HG02759 (cell line): ENCODE data around the gene DNAAF8.

Source experiments
- ATAC-seq: cut with Tn5 transposase; IDR thresholded peaks from one replicate; pipeline ENCODE4 v1.9.1; 2021; ENCODE audit warnings: mild to moderate bottlenecking, moderate library complexity; ENCODE audit not compliant: unreplicated experiment

DNAAF8 gene

DNA sequence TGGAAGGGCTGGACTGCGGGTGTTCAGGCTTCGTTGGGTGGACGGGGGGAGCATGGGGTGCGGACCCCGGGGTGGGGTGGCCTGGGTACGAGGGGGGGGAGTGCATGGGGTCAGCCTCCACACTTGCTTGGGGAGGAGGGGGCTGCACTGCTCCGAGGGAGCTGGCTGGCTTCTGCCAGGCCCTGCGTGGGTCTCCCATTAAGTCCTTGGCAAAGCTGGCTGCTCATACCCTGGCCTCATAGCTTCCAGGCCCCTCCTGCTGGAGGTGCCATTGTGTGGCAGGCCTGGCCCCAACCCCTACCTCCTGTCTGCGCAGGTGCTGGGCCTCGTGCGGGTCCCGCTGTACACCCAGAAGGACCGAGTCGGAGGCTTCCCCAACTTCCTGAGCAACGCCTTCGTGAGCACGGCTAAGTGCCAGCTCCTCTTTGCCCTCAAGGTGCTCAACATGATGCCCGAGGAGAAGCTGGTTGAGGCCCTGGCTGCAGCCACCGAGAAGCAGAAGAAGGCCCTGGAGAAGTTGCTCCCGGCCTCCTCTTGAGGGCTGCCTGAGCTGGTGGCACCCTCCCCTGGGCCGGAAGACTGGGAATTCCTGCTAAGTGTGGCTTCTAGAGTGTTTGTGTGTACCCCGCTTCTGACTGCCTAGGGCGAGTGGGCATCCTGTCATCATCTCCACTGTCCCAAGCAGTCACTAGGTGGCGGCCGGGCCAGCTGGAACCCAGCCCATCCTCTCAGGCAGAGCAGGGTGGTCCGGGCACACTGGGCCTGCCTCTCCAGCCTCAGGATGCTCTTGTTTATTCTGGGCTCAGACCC, 39.5 kb upstream of the DNAAF8 start:
- no peak for ATAC-seq

DNA sequence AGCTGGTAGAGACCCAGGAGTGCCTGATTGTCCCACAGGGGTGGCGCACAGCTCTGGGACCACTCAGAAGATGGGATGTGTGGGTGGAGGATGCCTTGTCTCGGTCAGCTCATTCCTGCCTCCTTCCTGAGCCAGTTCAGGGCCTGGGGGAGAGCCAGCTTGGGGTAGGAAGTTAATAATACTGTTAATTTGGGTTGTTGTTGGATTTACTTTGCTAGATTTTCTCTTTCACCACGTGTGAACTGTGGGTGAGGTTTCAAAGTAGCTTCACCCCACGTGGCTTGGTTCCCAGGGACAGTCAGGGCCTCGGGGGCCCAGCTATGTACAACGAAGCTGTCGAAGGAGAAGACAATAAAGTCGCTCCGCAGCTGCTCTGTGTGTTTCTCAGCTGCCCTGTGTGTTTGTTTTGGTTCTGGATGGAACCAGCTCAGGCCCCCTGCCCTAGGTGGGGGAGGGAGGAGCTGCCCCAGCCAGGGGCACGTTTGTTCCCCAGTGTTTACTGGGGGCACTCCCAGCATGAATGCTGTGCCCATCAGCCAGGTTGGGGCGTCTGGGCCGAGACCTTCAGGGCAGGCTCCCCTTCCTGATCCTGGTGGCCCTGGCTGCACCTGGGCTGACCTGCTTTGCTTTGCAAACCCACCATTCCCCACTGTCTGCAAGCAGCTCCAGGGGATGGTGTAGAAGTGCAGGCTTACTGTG, 38.7 kb upstream of the DNAAF8 start:
- no peak for ATAC-seq

DNA sequence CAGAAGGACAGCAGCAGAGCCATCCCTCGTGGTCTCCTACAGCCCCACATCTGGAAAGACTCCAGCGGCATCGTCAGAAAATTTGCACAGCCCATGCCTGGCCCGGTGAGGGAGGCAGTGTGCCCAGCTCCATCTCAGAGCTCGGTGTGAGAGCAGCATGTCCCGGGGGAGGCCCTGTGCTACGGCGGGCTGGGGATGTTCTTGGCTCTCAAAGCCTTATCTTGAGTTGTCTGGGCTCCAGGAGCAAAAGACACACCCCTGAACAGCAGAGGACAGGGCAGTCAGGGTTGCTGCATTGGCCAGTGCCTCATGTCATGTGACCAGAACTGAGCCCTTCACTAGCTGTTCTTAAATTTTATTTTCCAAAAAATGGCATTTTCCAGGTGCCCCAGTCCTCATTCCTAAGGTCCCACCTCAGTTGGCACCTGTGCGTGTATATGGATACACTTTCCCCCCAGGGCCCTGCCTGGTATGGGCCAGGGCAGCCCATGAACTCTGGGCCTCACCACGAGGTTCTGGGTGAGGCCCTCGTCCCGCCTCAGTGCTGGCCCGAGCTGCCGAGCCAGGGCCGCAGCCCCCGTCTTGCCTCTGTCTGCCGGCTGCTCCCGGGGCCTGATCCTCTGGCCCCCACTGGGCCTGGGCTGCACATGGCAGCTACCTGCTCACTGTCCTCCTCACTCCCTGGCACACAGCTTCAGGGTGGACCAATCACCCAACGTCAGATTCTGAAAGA, 38.0 kb upstream of the DNAAF8 start:
- no peak for ATAC-seq

DNA sequence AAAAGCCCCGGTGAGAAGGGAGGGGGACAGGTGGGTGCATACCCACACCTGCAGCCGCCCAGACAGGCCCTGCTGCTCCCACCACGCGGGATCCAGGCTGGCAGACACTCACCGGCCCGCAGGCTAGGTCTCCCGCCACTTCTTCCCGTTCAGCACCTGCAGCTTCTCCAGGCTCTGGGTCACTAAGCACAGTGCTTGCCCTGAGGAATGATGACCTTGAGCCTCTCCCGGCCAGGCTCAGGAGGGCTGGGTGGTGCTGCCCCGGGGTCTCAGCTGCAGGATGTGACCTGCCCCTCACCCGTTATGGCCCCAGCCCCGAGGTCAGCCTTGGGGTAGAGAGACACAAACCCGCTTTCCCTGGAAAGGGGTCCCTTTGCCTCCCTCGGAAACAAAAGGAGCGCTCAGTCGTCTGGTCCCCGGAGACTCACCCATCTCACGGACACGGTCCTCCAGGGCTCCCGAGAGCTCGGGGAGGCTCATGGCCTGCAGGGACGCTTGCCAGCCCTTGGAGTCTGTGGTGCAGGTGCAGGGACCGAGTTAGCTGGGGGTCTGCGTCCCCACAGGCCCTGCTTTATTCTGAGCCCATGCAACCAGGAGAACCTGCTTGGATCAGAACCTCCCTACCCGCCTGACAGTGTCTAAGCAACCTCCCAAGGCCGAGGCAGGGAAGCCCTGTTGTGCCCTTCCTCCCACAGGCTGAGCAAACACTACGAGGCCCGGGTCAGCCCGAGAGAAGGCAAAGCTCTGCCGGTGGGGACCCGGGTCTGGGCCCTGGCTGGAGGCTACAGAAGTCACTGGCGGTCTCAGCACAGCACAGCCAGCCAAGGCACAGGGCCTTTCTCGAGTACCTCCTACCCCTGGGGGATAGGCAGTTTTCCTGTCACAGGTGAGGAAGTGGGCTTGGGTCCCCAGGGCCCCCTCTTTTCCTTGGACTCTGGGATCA, 37.2 kb upstream of the DNAAF8 start:
- no peak for ATAC-seq

DNA sequence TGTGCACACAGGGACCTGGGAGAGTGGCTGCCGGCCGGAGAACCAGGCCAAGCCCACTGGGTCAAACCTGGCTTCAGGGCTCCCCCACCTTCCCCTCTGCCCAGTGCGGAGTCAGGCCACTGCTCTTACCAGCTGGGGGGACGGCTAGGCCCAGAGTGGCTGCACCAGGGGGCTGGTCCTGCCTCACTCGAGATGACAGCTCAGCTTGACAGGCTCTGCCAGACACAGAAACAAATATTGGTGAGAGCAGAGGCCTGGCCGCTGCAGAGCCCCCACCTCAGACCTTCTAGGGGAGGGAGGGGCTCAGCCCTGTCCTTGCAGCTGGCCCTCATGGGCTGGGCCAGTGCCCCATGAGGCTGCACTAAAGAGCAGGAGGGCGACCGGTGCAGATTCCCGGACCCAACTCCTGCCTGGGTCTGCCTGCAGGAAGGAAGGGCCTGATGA, 36.5 kb upstream of the DNAAF8 start:
- no peak for ATAC-seq

DNA sequence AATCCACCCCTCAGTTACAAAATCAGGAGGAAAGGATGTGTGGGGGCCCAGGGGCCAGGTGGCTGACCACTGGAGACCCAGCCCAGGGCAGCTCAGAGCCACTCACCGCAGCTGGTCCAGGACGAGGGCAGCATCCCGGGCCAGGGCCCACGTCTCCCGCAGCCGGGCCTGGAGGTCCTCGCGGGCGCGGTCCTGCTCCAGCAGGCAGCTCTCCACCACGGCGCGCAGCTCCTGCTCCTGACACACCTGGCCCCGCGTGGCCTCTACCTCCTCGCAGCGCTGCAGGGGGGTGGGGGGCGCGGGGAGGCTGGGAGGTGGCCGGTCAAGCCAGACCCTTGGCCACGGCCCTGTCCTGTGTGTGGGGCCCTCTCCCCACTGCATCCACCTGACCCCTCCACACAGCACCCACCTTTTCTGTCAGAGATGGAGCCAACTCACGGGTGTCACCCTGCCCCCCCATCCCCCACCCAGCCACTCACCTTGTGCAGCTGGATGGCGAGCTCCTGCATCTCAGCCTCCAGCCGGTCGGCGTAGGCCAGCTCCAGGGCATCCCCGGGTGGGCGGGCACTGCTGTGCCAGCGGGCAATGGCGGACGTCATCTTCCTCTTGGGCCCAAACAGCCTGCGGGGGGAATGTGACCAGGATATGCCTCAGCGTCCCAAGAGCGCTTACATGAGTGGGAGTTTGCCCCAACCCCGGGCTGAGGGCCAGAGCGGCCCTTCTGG, 35.9 kb upstream of the DNAAF8 start:
- ATAC-seq: no peak

DNA sequence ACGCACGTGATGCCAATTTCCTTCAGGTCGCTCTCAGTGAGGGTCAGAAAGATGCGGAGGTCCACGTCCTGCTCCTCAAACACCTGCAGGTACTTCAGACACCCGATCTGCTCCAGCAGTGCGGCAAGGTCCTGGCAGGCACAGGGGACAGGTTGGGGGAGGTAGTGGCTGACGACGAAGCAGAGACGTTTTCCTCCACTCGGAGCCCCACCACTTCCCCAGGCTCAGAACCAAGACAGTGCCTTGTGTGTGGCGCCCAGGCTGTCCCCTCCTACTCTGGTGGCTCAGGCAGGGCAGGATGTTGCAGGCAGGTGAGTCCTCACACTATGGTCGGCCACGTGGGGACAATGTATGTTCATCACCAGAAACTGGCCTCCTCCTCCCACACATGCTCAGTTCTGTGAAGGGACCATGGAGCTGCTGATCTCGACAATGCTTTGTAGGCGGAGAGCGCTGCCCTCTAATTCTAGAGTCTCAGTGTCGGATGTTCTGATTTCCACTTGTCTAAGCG, 35.2 kb upstream of the DNAAF8 start:
- no peak for ATAC-seq

DNA sequence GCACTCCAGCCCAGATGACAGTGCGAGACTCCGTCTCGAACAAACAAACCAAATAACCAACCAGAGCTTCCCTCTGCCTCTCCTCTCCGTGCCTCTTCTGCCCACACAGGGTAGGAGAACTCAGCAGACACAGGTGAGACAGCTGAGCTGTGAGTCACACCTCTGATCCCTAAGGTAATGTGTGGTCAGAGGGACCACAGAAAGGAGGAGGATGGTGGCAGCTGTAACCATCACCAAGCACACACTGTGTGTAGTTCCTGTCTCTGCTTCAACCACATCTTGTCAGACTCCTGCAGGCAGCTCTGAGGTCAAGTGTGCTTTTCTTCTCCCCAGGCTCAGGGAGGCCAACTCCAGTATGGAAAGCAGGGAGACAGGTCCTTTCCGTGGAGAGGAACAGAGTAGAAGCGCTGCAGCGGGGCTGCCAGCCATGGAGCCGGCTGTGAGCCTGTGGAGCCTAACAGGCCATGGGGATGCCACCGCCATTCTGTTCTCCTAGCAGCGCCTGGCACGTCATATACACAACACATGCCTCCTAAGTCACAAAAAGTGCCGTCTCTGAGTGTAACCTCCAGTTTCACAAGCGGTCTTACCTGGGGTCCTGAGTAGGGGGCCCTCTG, 33.8 kb upstream of the DNAAF8 start:
- ATAC-seq: no peak

DNA sequence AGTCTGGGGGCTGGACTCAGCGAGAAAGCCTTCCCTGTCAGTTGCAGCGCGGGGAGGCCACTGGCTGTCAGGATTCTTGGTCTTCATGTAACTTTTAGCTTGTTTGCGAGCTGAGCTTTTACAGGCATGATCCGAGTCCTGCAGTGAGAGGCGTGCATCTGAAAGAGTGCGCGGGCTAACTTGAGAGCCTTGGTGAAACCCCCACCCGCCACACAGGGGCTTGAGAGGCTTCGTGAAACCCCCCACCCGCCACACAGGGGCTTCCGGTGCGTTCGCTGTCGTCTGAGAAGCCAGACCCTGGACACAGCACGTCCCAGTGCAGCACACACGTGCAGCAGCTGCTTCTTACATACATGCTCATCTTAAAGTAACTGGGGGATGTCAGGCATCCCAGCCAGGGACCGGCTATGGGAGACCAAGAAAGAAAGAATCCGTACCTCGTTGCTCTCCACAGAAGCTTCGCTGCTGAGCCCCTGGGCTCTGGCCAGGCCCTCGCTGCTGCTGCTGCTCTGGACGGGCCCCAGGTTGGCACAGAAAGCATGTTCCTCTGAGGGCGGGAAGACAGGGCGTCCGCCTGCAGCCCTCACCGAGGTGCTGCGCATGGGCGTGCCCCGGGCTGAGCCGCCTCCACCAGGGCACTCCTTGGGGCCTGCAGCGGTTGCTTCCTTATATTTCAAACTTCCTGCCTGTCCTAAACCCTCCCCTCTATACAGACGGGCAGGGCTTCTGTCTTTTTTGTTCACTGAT, 33.2 kb upstream of the DNAAF8 start:
- ATAC-seq: no peak

DNA sequence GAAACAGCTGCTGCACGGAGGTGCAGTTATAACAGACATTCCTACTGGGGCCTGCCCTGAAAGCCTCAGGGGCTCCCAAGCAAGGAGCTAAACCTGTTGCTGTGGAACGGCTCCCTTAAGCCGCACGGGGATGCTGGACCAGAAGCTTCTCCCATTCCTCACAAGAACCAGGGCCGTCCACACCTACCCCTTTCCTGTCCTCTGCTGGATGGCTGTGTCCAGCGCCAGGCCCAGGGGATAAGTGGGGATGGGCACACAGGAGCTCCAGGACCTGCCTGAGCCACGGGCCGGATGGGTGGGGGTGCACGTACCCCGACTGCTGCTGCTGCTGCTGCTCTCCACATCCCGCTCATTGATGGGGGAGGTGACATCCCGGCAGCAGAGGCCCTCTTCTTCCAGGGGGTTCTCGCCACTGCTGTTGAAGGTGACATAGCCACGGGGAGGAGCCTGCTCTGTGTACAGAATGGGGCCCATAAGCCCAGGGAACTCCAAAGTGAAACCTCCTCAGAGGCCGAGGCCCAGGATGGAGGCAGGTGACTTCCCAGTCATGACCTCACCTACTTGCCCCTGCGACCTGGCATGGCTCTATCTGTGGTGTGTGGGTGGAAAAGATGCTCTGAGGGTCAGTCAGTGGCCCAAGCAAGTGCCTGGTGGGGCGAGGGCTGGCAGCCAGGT, 32.4 kb upstream of the DNAAF8 start:
- ATAC-seq: no peak

DNA sequence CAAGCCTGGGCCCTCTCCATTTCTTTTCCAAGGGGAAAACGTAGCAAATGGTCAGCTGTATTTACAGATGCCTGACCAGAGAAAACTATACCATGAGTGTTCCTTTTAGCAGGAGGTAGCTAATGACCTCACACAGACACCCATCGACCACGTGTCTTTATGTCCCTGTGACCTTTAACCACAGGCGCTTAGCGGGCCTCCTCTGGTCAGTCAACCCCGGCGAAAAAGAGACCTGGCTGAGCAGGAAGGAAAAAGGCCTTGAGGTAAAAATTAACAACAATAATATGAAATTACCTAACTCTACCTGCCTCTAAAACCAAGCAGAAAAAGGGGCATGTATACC, 31.9 kb upstream of the DNAAF8 start:
- no peak for ATAC-seq

DNA sequence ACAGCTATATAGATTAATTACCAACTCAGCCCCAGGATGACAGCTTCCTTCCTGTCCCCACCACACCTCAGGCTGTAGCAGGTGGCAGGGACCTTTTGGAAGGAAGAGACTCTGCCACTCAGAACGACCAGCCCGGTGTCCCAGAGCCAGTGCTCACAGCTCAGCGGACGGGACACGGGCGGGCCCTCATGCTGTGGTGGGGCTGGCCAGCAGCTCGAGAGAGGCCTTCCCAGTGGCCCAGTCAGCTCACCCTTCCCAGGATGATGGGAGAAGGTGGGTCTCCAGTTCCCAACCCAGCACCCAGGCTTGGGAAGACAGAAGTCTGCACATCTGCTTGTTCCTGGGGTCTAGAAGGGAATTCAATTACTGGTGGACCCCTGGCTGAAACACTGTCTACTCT, 30.4 kb upstream of the DNAAF8 start:
- ATAC-seq: no peak

DNA sequence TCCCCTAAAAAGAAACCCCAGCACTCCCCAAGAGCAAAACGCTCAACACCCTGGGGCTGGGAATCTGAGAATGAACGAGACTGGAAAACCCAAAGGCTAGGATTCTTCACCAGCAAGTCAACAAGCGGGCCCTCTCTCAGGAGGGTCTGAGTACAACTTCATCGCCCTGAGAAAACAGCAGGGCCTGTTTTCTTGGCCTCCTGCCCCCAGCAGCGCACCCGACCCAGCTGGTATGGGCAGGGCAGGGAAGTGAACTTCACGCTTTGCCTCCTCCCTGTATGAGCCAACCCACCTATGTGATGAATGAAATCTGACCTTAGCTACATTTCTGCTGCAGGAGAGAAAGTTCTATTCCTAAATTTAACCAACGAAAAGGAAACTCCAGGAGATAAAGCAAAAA, 29.8 kb upstream of the DNAAF8 start:
- no peak for ATAC-seq

DNA sequence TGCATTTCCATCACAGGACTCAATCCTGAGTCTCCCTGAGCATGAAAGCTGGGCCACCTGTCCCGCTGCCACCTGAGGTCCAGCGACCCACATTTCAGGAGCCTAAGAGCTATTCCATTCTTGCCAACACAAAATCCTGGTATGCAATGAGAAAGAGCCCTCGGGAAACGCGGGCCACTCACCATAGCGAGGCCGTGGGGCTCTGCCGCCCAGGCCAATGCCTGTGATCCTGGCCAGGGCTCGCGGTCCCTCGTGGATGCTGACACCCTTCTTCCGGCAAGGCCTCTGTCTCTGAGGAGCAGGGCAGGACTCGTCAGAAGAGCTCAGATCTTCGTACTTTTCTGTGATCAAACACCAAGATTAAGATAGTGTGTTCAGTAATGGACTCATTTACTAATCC, 29.4 kb upstream of the DNAAF8 start:
- ATAC-seq: no peak

DNA sequence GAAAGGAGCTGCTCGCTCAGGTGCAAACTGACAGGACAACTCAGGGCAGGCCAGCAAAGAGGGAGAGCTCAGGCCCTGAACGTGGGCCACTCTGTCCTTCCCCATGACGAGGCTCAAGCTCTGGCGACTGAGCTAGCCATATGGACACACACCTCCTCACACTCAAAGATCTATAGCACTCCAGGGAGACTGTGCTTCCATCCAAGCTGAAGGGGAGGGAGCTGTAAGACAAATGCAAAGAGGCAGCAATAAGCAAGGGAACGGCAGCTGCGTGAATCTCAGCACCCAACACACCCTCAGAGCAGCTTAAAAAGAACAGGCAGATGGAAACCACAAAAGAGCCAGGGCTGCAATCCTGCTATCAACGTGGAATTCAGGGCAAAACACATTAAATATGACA, 27.5 kb upstream of the DNAAF8 start:
- ATAC-seq: no peak

DNA sequence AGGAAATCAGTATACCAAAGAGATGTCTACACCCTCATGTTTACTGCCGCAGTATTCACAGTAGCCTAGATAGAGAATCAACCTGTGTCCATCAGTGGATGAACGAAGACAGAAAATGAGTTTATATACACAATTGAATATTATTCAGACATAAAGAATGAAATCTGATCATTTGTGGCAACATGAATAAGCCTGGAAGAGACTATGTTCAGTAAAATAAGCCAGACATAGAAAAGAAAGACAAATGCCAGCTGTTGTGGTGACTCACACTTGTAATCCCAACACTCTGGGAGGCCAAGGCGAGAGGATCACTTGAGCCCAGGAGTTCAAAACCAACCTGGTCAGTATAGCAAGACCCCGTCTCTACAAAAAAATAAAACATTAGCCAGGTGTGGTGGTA, 24.9 kb upstream of the DNAAF8 start:
- ATAC-seq: no peak

DNA sequence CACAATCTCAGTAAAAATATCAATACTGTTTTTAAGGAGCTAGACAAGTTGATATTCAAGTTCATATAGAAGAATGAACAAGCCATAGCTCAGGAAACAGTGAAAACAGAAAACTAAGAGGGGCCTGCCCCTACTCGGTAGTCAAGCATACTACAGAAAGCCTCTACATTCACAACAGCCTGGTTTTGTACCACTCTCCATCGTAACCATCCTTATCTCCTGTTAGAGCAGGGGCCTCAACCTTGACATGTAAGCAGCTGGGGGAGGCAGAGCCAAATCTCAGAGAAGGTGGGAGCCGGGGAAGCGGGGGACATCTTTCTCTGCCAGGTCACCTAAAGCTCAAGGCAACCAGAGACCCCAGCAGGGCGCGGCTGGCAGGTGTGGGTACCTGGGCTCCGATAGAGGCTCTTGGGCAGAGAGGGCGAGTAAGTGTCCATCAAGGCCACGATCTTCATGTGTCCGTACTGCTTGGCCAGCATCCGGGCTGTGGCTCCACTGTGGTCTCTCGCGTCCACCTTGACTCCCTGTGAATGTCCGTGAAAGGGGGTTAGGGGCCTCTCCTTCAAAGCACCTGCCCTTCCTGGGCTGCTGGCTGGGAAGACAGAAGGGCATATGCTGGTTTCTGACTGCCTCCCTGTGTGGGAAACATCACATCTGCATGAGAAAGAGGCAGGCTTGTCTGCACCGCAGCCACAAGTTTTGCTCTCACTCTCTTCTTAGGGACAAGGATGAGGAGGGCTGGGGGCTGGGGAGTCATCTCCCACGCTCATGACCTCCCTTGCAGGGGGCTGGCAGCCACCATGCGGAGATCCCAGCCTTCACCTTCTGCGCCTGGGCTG, 20.5 kb upstream of the DNAAF8 start:
- ATAC-seq: no peak
